HG03575 (cell line): ENCODE measurements around the gene DNAJA3.

Experiments used
- ATAC-seq: cut with Tn5 transposase; IDR thresholded peaks from one replicate; pipeline ENCODE4 v1.9.1; 2021; ENCODE audit not compliant: unreplicated experiment, insufficient number of reproducible peaks, low FRiP score; ENCODE audit errors: extremely low read depth

DNAJA3 gene

GRCh38 chr16:4461250-4462085, 35.8 kb downstream of the DNAJA3 start:
- no peak for ATAC-seq

- ATAC-seq, result no peak
These were observed 38.0 kb downstream of the DNAJA3 start for GRCh38 chr16:4463522-4464163.

GRCh38 chr16:4465977-4466779, 40.5 kb downstream of the DNAJA3 start:
- ATAC-seq, result no peak

GRCh38 chr16:4467916-4468315, 42.2 kb downstream of the DNAJA3 start:
- no peak for ATAC-seq

GRCh38 chr16:4468972-4469371, 43.3 kb downstream of the DNAJA3 start:
- no peak for ATAC-seq

- ATAC-seq, result no peak
These were observed 46.2 kb downstream of the DNAJA3 start for GRCh38 chr16:4471869-4472268.

GRCh38 chr16:4472880-4473279, 47.2 kb downstream of the DNAJA3 start:
- ATAC-seq, result no peak

- ATAC-seq, result no peak
These were observed 48.7 kb downstream of the DNAJA3 start, which contains the start of gene NMRAL1 for GRCh38 chr16:4474192-4474961. TSS of gene NMRAL1 (minus strand) at chr16:4474625. CDS start at chr16:4474132, 493 bp downstream.

- ATAC-seq, result peak; percentile 40
These were observed 50.5 kb downstream of the DNAJA3 start, which contains the start of gene HMOX2 for GRCh38 chr16:4475880-4476788. TSS of gene HMOX2 (plus strand) at chr16:4476398. CDS start at chr16:4505525, 29,127 bp downstream.

- ATAC-seq, result no peak
These were observed 52.3 kb downstream of the DNAJA3 start for GRCh38 chr16:4477966-4478365.

- no peak for ATAC-seq
These were observed 55.9 kb downstream of the DNAJA3 start for GRCh38 chr16:4481526-4481925.

- no peak for ATAC-seq
These were observed 56.3 kb downstream of the DNAJA3 start for GRCh38 chr16:4481963-4482362.

GRCh38 chr16:4486126-4486893, 60.6 kb downstream of the DNAJA3 start:
- no peak for ATAC-seq

GRCh38 chr16:4487955-4488498, 62.4 kb downstream of the DNAJA3 start:
- no peak for ATAC-seq

- no peak for ATAC-seq
These were observed 62.9 kb downstream of the DNAJA3 start for GRCh38 chr16:4488499-4488967.

GRCh38 chr16:4489030-4489429, 63.4 kb downstream of the DNAJA3 start:
- no peak for ATAC-seq

GRCh38 chr16:4491898-4492297, 66.2 kb downstream of the DNAJA3 start:
- ATAC-seq, result no peak
